K562 (cell line): ENCODE measurements around the gene MSS51. TPM values are rescaled to one million over a fixed set of nuclear protein-coding genes. Genes with fewer than 3 reads are reported as not detected.

ENCODE experiments used
- ATF7 ChIP-seq: fragments of 450-650 bp; IDR thresholded peaks from 2 replicates; pipeline ENCODE4 v1.7.1; 2014; ENCODE audit warnings: mild to moderate bottlenecking, moderate library complexity
- CCAR2 ChIP-seq: fragments of 200-400 bp; formaldehyde crosslinking; IDR thresholded peaks from 2 replicates; pipeline ENCODE4 v1.6.1; 2017; ENCODE audit warnings: mild to moderate bottlenecking, low read depth, low read length
- FOXK1 ChIP-seq: sonication (generic); formaldehyde crosslinking; IDR thresholded peaks from 2 replicates; pipeline ENCODE4 v1.8.0; 2022; ENCODE audit warnings: missing genetic modification reagents, mild to moderate bottlenecking, borderline replicate concordance
- NBN ChIP-seq: fragments of 450-650 bp; IDR thresholded peaks from 2 replicates; pipeline ENCODE4 v1.6.1; 2016; ENCODE audit warnings: low read depth, mild to moderate bottlenecking
- POLR2AphosphoS2 ChIP-seq: IDR thresholded peaks from 2 replicates; pipeline ENCODE4 v1.6.1; 2012; ENCODE audit warnings: low read length, improper control_type of control experiment
- PRMT5 ChIP-seq: sonication (generic); formaldehyde crosslinking; IDR thresholded peaks from 2 replicates; pipeline ENCODE4 v1.5.0; 2020; ENCODE audit warnings: missing genetic modification reagents
- RNF2 ChIP-seq: sonication (generic); IDR thresholded peaks from 2 replicates; pipeline ENCODE4 v1.6.1; 2016
- SNAPC5 ChIP-seq: fragments of 250-450 bp; sonication (Bioruptor Pico); IDR thresholded peaks from 2 replicates; pipeline ENCODE4 v1.8.0; 2021; ENCODE audit warnings: moderate library complexity, mild to moderate bottlenecking, inconsistent platforms
- TFE3 ChIP-seq: fragments of 450-650 bp; formaldehyde crosslinking; IDR thresholded peaks from 2 replicates; pipeline ENCODE4 v1.4.0; 2020; ENCODE audit warnings: mild to moderate bottlenecking, mixed read lengths
- ZBTB7A ChIP-seq: IDR thresholded peaks from 2 replicates; pipeline ENCODE4 v1.6.1; 2011; ENCODE audit warnings: low read depth, mild to moderate bottlenecking, low read length, moderate library complexity, borderline replicate concordance; ENCODE audit not compliant: control insufficient read depth
- ZBTB9 ChIP-seq: fragments of 450-650 bp; formaldehyde crosslinking; IDR thresholded peaks from 2 replicates; pipeline ENCODE4 v1.4.0; 2020; ENCODE audit warnings: mild to moderate bottlenecking, moderate library complexity
- ZMIZ1 ChIP-seq, 2 experiments: fragments of 150-350 bp in 1 of 2; IDR thresholded peaks; 2 replicates each; pipeline ENCODE4 v1.6.1; 2012 to 2016; ENCODE audit warnings: low read depth in 2 of 2, low read length in 2 of 2, mild to moderate bottlenecking in 1 of 2, moderate library complexity in 1 of 2
- ZNF253 ChIP-seq: fragments of 250-450 bp; sonication (Bioruptor Pico); conservative IDR thresholded peaks from 2 replicates; pipeline ENCODE4 v1.6.1; 2021; ENCODE audit warnings: mild to moderate bottlenecking
- ZNF696 ChIP-seq: fragments of 250-450 bp; sonication (Bioruptor Pico); conservative IDR thresholded peaks from 2 replicates; pipeline ENCODE4 v1.4.0; 2020; ENCODE audit warnings: mild to moderate bottlenecking, moderate library complexity
- polyA plus RNA-seq, 8 experiments: library from polyadenylated mRNA; depleted of rRNA in 4 of 8; stranded (reverse) in 5 of 8; unstranded in 3 of 8; fragments of >200 nt; fragmentation: Nextera tagmentation in 2 of 8; fragmentation: Illumina TruSeq in 1 of 8; extraction: Ambion mirVana in 2 of 8; extraction: Trizol in 1 of 8; gene quantifications; 2 replicates each; pipeline versions ENCODE4 v1.2.1 to v1.2.3, GENCODE V29; 2011 to 2014; ENCODE audit warnings: inconsistent platforms in 1 of 8, missing spikeins in 1 of 8
- total RNA-seq, 7 experiments: library from RNA; depleted of rRNA in 6 of 7; stranded (reverse); fragments of >200 nt in 6 of 7; fragmentation: Illumina TruSeq in 2 of 7; extraction: Trizol in 2 of 7; gene quantifications; 2 replicates each; pipeline versions ENCODE4 v1.2.1 to v1.2.3, GENCODE V29; 2011 to 2021; ENCODE audit warnings: low replicate concordance in 1 of 7

The MSS51 gene
- total and polyA plus RNA-seq, 9 of the 15 experiments (the other 6 are each of a cell fraction or from before 2014, with no cell fraction given), result 0.28 to 1.8 (median 1.2) TPM

- TF ChIP-seq CCAR2 (no peak), ZBTB7A (peak; percentile 89; the same call in 1 of the 2 replicates), ATF7 (peak; percentile 65), NBN (peak; percentile 74; the same call in 1 of the 2 replicates), ZBTB9 (CRISPR knock-in tag) (peak; percentile 47; the same call in 1 of the 2 replicates), PRMT5 (CRISPR knock-in tag) (no peak), ZNF696 (CRISPR knock-in tag) (no peak), FOXK1 (CRISPR knock-in tag) (no peak), RNF2 (0 out of 2 replicates have a peak, but pooled peaks have one; percentile 60), POLR2AphosphoS2 (no peak), ZNF253 (CRISPR knock-in tag) (no peak), TFE3 (CRISPR knock-in tag) (no peak), SNAPC5 (CRISPR knock-in tag) (no peak), ZMIZ1 (IDR thresholded peaks at IDR 0.05; ENCODE audit: low read depth in 2 of 2, low read length in 2 of 2) (0 out of 4 replicates have a peak, but pooled peaks of 1 of the 2 experiments have one; percentile 6)
Observed at GRCh38 chr10:73413528-73414229, 19.7 kb downstream of the MSS51 start, which contains the start of gene ANXA7 (continued).
